B cell (primary cell): Measurements from ENCODE around the gene TCERG1L.

Source experiments
- EZH2 ChIP-seq: IDR thresholded peaks from 2 replicates; pipeline ENCODE4 v1.6.1; 2012; ENCODE audit warnings: borderline replicate concordance, low read depth, mild to moderate bottlenecking, moderate library complexity, low read length; ENCODE audit not compliant: insufficient read depth, poor library complexity, severe bottlenecking
- TF ChIP-seq, protein P1 (sequence below): fragments of 200-600 bp; IDR thresholded peaks from one replicate; pipeline ENCODE4 v1.8.0; 2022; ENCODE audit warnings: antibody characterized with exemption, mild to moderate bottlenecking

- TF ChIP-seq, protein P1, sequence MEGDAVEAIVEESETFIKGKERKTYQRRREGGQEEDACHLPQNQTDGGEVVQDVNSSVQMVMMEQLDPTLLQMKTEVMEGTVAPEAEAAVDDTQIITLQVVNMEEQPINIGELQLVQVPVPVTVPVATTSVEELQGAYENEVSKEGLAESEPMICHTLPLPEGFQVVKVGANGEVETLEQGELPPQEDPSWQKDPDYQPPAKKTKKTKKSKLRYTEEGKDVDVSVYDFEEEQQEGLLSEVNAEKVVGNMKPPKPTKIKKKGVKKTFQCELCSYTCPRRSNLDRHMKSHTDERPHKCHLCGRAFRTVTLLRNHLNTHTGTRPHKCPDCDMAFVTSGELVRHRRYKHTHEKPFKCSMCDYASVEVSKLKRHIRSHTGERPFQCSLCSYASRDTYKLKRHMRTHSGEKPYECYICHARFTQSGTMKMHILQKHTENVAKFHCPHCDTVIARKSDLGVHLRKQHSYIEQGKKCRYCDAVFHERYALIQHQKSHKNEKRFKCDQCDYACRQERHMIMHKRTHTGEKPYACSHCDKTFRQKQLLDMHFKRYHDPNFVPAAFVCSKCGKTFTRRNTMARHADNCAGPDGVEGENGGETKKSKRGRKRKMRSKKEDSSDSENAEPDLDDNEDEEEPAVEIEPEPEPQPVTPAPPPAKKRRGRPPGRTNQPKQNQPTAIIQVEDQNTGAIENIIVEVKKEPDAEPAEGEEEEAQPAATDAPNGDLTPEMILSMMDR, result no peak
- TF ChIP-seq EZH2, result no peak
Measured at GRCh38 chr10:131230166-131230565, 81.4 kb downstream of the TCERG1L start.
